ENCODE results near the gene RIN3.

RIN3 gene

DNA sequence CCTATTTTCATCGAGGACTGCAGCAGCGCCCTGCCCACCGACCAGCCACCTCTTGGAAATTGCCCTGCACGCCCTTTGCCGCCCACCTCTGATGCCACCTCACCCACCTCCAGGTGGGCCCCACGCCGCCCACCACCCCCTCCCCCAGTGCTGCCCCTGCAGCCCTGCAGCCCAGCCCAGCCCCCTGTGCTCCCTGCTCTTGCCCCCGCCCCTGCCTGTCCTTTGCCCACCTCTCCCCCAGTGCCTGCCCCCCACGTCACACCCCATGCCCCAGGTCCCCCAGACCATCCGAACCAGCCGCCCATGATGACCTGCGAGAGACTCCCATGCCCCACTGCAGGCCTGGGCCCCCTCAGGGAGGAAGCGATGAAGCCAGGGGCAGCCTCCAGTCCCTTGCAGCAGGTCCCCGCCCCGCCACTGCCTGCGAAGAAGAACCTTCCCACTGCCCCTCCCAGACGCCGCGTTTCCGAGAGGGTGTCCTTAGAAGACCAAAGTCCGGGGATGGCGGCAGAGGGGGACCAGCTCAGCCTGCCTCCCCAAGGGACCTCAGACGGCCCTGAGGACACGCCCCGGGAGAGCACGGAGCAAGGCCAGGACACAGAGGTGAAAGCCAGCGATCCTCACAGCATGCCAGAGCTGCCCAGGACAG, 138.3 kb downstream of the RIN3 start:
- DNase-seq: peak; percentile 77

DNA sequence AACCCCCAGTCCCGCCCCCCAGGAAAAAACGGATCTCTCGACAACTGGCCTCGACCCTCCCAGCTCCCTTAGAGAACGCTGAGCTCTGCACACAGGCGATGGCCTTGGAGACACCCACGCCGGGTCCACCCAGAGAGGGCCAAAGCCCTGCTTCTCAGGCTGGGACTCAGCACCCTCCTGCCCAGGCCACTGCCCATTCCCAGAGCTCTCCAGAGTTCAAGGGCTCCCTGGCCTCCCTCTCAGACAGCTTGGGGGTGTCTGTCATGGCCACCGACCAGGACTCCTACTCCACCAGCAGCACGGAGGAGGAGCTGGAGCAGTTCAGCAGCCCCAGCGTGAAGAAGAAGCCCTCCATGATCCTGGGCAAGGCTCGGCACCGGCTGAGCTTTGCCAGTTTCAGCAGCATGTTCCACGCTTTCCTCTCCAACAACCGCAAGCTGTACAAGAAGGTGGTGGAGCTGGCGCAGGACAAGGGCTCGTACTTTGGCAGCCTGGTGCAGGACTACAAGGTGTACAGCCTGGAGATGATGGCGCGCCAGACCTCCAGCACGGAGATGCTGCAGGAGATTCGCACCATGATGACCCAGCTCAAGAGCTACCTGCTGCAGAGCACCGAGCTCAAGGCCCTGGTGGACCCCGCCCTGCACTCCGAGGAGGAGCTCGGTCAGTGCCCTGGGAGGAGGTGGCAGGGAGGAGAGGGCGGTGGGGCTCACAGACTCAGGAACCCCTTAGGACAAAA, 139.0 kb downstream of the RIN3 start:
- peak; percentile 48 for DNase-seq

DNA sequence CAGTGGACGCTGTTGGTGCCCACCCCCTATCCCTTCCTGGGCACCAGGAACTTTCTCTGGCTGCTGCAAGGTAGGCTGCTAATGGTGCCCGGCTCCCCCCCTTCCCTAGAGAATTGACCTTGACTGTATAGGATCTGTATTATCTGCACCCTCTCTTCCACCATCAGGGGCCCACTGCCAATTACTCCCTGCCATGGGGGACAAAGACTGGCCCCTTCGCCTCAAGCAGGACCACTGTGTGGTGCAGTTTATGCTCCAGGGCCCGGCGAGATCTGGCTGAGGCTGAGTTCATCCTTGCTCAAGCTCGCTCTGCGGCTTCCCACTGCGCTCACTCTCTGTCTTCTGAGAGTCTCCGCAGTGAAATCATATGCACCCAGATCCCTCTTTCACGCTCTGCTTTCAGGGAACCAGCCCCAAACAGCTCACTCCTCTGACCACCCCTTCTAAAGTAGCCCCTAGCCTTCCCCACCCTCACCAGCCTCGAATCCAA, 139.6 kb downstream of the RIN3 start:
- peak; percentile 63 for DNase-seq

DNA sequence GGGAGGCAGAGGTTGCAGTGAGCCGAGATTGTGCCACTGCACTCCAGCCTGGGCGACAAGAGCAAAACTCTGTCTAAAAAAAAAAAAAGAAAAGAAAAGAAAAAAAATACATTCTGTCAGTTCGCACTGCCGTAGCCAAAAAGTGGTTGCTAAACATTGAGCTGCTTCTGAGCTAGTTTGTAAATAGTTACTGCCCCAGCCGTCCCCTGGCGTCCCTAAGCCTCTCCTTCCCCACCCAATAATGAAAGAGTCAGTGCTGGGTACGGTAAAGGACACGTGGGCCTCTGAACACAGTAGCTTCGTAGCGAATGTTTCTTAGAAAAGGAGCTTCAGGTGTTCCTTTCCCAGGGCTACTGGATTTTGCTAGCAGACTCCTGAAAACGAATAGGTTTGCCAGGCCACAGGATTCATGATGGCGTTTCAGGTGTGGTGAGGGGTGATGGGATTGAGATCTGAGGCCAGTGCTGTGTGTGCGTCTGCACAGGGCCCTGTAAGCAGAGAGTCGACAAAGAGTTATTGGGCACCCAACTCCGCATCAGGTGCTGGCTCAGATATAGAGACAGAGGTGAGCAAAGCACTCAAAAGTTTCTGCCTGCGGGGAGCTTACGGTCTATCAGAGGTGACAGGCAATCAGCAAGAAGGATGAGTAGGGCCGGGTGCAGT, 140.8 kb downstream of the RIN3 start:
- DNase-seq: no peak

DNA sequence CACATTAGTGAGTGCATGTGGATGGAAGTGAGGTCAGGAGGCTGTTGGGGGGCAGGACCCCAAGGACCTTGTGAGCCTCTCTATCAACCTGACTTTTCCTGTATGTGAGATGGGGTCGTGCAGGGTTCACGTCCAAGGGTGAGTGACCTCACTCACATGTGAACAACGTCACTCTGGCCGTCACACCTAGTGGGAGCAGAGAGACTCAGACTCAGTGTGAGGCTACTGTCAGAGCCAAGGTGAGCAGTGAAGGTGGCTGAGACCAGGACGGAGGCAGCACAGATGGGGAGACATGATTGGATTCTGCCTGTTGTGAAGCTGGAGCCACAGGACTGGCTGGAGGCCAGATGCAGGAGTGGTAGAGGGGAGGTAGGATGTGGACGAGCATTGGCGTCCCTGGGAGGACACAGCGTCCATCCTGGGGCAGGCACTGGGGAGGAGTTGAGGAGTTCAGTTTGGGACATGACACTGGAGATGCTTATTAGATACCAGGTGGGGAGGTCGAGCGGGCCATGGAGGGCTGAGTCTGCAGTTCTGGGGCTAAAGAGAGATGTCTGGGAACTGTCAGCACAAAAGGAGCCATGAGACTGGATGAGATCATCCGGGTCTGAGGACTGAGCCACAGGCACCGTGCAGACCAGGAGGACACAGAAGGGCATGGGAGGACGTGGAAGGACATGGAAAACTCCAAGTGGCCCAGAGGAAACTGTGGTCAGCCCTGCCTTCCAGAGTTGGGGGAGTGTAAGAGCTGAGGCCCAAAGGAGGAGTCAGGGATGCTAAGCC, 142.0 kb downstream of the RIN3 start:
- DNase-seq: peak; percentile 42

DNA sequence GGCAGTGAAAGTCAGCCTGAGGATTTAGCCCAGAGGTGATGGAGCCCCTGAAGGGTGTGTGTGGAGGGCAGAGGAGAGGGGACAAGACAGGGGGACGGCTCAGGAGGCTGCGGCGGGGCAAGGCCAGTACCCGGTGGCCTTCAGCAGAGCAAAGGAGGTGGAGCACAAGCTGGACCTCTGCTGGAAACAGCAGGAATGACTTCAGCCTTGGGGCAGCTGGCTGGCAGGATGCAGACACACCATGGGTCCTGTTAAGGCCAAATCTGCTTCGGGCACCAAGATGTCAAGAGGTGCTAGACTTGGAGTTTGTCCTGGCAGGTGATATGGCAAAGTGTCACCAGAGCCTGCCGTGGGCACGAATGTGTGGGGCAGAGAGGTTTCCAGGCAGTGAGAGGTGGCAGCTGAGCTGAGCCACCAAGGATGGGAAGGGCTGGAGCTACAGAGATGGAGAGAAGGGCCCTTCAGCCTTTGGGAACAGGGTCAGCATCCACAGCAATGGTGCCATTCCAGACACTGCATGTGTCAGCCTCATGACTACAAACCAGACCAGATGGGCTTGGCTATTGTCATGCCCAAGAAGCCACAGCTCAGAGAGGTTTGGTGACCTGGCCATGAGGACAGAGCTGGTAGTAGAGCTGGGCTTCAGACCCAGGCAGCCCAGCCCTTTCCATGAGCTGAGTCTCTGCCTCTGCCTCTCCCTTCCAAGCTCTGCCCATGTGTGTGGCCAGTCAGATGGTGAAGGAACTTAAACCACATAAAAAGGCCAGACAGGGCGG, 142.9 kb downstream of the RIN3 start:
- no peak for DNase-seq

DNA sequence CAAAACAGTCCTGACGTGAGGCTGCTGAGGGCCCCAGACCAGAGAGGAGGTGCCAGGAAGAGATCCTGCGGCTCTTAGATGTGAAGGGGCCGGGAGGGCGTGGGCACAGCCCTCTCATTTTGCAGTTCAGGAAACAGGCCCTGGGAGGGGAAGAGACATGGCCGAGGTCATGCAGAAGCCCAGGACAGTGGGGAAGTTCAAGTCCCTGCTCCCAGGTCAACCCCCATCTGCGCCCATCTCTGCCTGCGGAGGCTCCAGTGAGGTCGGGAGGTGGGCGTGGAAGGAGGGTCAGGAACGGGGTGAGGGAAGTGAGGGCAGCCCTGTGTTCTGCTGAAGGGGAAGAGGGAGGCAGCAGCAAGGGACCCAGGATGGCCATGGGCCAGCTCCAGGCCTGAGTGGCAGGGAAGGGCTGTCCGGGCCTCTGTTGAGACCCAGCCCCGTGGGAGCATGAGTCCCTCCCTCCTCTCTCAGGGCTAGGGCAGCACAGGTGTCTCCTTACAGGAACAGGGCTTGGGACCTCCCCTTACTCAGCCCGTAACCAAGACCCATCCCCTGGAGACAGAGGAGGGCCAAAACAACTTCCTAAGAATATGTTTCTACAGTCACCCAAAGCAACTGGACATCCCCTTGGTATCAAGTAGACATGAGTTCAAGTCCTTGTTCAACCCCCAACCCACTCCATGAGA, 144.0 kb downstream of the RIN3 start:
- peak; percentile 61 for DNase-seq

DNA sequence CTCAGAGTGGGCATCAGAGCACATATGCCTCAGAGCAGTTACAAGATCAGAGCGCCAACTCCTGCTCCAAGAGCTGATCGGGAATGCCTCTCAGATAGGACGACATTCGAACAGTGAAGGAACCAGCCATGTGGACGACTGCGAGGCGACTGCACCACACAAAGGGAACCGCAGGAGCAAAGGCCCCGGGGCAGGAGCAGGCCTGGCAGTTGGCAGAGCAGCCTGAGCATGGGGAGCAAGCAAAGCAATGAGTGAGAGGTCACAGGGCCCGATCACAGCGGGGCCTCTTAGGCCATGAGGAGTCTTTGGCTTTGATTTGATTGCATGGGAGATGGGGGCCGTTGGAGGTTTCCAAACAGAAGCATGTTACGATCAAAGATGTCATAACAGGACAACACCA, 144.6 kb downstream of the RIN3 start:
- no peak for DNase-seq

DNA sequence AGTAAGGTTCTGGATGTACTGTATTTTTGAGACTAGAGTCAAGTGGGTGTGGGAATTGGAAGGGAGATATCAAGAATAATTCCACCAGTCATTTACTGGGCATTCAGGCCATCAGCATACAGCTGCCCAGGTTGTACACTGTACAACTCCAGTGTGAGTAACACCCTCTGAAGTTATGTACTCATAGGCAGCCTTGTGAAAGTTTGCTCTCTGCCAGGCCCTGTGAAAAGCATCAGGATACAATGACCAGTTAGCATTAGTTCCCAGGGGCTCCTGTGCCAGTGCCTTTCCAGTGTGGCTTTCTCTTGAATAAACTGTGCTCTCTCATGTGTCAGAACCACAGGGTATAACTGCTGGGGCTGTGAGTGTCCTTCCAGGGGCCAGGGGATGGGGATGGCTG, 145.1 kb downstream of the RIN3 start:
- DNase-seq: no peak

DNA sequence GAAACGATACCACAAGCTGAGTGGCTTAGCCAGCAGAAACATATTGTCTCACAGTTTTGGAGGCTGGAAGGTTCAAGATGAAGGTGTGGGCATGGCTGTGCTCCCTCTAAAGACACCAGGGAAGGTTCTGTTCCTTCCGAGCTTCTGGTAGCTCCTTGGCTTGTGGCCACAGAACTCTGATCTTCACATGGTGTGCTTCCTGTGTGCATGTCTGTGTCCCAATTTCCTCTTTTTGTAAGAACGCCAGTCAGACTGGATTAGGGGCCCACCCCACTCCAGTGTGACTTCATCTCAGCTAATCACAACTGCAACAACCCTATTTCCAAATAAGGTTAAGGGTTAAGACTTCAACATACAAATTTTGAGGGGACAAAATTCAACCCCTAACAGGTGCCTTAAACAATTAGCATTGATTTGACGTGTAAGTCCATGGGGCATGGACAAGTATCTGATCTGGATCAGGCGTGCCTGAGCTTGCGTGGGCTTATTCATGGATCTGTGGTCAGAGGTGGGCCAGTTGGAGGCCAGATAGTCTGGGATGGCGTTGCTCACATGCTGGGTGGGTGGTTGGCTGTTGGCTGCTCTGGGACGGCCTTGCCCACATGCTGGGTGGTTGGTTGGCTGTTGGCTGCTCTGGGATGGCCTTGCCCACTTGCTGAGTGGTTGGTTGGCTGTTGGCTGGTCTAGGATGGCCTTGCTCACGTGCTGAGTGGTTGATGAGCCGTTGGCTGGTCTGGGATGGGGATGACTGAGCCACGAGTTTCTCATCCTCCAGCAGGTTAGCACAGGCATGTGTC, 146.4 kb downstream of the RIN3 start:
- peak; percentile 89 for DNase-seq

DNA sequence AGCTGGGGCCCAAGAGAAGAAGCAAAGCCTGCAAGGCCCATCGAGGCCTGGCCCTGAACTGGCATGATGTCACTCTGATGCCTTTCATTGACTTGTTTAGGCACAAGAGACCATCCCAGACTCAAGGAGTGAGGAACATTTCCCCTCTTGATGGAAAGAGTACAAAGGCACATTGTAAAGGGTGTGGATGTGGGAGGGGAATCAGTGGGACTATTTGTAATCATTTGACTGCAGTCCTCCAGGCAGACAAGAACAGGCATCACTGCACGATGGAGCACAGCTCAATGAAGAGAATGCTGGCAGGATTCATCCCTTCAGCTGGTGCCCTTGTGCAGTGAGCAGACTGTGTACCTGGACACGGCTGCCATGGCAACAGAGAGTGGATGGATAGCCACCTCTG, 147.0 kb downstream of the RIN3 start:
- DNase-seq: no peak

DNA sequence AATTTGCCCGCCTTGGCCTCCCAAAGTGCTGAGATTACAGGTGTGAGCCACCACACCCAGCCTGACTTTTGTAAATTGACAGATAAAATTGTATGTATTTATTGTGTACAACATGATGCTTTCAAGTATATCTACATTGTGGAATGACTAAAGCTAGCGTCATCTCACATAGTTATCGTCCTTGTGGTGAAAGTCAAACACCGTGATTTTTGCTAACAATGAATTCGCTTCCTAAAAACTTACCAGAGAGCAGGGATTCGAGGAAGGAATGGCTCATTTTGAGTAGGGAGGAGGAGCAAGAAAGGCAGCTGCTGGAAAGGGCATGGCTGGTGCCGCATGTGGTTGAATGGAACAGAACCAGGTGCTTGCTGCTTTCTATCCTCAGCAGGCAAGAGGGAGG, 149.5 kb downstream of the RIN3 start:
- no peak for DNase-seq

DNA sequence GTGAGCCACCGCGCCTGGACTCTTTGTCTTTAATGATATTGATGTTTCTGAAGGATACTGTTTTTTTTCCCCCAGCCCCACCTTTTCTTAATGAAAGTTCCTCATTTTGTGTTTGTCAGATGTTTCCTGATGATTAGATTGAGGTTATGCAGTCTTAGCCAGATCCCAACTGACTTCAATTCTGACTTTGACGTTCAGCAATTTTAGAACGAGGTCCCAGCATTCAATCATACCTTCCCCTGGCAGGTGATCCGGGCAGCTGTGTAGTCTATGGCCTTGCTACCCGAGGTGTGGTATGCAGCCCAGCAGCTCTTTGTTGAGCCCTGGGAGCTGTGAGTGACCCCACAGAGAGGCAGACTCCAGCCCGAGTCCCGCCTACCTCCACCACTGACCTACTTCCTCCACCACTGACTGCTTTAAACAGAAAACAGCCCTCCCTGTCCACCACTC, 152.1 kb downstream of the RIN3 start:
- DNase-seq: peak; percentile 93

DNA sequence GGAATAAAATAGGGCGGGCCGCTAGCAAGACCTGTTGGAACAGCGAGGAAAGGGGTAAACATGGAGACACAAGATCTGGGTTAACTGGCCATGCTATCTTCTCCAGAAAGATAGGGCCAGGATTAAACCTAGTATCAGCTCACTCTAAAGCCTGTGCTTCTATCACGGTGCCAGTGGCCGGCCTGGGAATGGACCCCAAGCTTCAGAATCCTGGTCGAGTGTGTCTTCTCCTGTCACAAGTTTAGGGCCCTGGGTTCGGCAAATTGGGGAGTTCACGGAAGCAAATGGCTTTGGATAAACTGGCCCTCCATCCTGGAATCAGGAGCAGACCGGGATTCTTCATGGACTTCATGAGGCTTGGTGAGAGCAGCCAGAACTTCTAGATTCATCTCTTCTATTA, 152.7 kb downstream of the RIN3 start:
- DNase-seq: no peak

DNA sequence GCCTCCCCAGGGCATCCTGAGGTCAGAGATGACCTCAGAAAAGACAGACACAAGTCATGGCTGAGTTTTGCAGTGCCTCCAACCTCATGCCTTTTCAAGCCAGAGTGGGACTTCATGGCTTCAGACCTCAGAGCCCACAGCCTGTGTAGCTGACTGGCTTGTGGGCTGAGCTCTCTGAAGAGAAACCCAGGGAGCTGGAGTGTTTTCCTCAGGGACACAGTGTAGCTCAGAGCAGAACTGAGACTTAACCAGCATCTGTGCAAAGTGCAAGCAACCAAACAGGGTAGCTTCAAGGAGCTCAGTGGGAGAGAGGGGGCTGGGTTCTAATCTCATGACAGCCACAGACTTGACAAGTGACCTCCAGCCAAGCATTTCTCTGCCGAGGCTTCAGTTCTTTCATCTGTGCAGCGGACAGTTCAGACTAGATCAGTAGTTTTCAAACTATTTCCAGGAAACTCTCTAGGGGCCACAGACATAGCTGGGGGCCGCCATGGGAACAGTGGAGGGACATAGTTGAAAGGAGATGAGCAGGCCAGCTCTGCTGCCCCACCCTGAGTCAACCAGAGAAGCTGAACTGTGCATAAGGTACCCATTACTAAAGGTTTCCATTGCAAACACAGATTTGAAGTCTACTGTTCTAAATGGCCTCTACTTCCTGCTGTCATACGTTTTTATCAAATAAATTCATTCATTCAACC, 154.8 kb downstream of the RIN3 start:
- peak; percentile 56 for DNase-seq

DNA sequence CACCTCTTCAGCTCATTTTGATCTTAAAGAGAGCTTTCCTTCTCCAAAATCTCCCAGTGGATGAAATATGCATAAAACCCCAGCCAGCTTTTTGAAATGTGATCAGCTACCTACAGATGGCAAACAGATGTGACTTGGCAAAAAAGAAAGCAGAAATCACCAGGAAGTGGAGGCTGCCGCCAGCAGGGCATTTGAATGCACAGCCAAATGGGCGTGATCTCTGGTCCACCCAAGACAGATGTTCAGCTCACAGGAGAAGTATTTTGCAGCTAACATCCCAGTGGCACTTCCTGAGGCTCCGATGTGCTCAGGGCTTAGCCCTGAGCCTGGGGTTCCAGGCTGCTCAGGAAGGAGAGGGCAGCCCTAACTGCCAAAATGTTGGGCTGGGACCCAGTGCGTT, 156.6 kb downstream of the RIN3 start:
- peak; percentile 95 for DNase-seq

DNA sequence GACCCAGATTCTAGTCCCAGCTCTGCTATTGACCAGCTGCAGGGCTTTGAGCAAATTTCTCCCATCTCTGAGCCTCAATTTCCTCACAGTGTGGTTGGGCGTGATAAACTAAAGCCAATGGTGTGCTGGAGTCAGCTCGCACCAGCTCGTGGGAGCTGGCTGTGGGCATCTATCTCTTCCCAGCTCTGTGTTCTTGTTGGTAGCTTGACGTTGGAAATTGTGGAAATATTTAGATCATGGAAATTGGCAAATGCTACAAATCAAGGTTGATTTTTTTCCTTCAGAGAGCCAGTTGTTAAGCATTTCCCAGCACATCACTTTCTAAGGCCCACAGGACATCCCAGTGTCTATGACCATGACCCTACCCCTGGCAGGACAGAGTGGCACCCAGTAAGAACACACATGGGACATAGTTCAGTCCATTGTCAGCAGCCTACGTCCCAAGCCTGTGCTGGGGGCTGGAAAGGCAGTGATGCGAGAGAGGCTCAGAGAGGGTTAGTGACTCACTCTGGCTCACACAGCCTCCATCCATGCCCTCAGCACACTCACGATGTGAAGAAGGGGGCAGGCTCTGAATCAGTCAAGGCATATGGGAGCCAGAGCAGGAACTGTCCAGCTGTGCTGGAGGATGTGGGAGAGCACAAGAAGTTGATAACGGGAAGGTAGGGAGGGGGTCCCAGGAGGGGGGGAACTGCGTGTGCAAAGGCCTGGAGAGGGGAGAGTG, 157.2 kb downstream of the RIN3 start:
- no peak for DNase-seq

DNA sequence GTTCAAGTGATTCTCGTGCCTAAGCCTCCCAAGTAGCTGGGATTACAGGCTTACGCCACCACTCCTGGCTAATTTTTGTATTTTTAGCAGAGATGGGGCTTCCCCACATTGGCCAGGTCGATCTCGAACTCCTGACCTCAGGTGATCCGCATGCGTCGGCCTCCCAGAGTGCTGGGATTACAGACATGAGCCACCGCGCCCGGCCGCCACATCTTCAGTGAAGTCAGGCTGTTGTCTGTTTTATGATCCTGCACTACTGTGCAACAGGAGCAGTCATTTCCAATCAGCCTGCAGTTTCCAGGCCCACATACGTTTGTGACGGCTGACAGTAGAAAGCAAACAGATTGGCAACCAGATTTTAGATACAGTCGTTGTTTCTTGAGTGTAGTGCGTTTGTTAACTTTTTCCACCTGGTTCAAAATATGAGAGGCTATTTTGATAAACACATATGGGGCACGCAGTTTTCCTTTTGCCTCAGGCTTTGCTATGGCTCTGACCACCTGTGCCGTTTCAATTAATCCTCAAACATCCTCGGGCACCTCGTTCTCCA, 160.1 kb downstream of the RIN3 start:
- no peak for DNase-seq

DNA sequence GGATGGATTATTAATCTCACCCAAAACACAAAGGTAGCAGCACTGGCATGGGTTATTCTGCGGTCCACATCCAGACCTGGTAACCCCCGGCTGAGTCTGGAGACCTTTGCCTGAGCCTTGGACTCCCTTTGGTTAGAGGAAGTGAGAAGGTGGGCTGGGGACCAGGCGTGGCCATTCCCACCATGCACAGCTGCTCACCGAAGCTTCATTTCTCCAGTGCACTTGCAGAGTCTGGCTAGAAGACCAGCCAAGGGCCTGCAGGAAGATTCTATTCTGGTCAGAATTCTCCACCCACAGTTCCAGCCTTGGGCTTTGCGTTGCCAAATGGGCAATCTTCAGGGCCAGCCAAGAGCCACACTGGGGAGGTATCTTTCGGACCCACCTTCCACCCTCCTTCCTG, 161.8 kb downstream of the RIN3 start:
- DNase-seq: no peak
